ENCODE measurements around the gene KIF26A.
"Not testable (repeated sequence)": the region's sequence is repeated elsewhere in the genome, so short reads cannot be mapped to it uniquely, and the experiment has no call there.

Gene KIF26A

DNA sequence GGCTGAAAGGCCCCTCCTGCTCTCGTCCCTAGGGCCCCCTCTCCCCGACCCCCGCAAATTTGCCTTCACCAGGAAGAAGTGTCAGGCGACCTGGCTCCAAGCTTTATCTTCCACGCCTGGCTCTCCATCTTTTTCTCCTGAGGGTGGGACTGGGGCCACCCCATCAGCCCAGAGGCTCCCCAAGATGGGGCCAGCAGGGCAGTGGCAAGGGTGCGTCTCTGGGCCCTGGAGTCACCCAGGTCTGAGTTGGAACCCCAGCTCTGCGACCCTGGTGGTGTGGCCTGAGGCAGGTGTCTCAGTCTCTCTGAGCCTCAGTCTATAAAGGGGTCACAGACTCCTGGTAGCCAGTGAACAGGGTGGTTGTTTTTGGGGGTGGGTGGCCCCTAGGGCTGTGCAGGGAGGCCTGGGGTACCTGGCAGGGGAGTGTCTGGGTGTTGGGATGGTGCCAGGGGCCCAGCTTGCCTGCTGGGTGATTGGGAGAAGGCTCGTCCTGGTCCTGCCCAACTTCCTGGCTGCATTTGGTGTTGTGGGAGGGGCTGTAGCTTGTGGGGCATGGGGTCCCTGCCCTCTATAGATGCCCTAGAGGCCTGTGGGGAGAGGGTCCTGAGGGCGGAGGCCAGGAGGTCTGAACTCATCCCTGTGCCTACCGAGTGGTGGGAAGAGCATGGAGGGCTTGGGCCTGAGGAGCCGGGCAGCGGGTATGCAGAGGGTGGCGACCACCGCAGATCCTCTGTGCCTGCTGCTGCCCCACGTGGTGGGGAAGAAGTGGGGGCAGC, 7.6 kb downstream of the KIF26A start:
- DNase-seq, result no peak

DNA sequence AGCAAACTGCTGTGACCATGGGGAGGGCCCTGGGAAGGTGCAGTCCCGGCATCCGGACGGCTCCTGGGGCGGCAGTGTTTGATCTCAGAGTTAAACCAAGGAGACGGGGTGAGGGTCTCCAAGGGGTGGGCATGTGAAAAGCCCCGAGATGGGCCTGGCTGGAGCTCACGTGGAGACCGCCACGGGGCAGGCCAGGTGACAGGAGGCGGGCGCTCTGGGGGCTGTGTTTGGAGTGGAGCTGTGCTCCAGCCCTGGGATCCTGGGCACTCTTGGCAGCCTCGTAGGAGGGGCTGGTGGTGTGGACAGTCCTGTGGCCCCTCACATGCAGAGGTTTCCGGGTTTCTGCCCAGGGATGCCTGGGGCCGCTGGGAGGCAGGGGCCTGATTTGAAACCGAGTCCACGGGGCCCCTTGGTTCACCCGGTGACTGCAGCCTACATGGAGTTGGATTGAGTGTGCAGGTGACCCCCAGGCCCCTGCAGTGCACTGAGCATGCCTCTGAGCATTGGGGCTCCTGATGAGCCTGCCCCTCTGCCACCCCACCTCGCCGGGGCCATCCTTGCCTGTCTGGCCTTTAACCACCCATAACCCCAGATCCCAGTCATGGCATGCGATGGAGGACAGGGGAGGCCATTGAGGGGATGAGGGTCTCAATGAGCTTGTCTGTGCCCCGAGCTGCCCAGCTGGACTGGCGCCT, 8.4 kb downstream of the KIF26A start:
- DNase-seq, result no peak

DNA sequence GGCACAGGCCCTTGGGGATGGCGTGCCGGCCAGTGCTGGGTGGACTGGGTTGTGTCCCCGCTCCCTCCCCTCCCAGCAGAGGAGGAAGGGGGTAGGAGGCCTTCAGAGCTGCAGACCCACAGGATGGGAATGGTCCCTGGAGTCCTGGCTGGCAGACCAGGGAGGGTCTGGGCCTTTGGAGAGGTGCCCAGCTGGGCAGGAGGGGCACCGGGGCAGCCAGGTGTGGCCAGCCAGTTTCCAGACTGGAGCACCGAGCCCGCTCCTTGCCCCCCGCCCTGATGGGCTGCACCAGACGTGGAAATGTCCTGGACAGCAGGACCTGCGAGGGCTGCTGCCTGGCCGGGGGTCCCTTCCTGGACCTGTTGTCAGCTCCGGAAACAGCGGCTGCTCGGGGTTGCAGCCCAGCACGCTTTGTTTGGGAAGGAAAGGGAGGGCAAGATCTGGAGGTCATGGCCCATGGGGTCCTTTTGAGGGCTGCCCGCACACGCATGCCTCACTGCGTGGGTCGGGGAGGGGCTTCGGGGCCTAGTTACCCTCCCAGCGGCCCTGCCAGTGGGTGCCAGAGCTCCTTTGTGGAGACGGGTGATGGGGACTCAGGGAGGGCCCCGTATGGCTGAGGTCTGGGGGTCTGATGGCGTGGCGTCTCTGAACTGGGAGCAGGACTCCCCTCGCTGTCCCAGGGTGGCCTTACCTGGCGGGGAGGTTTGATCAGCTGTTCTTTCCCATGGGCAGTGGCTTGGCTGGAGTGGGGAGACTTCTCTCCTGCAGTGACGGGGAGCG, 9.1 kb downstream of the KIF26A start:
- no peak for DNase-seq

DNA sequence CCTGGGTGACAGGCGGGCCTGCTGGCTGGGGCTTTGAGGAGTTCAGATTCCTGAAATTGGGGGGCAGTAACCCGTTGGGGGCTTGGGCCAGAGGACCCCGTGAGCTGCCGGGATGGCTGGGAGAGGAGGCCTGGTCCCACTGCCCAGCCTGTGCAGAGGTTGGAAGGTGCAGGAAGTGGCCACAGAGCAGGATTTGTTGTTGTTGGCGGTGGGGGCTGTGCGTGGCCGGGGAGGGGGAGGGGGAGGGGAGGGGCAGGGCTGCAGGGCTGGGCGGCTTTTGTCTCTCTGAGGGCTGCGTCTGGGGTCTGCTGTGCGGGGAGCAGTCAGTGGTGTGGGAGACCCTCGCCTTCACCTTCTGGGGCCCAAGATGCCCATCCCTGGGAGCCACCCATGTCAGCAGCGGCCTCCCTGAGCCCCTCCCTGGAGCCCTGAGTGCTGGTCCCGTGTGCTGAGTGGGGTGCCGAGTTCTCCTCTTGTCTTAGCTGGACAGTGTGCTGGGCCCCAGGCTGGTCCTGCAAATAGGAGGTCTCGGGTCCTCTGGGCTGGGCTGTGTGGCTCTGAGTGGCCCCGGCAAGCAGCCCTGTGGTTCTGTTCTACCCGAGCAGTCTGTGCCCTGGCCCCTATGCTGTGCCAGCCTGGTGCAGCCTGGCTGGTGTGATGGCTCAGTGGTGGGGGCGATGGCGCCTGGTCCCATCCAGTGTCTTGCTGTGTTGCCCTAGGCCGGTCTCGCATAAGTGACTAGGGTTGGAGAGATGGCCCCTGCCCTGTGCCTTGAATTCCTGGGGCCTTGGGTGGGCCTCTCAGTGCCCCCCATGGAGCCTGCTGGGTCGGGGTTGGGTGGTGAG, 10.3 kb downstream of the KIF26A start:
- DNase-seq, result no peak

DNA sequence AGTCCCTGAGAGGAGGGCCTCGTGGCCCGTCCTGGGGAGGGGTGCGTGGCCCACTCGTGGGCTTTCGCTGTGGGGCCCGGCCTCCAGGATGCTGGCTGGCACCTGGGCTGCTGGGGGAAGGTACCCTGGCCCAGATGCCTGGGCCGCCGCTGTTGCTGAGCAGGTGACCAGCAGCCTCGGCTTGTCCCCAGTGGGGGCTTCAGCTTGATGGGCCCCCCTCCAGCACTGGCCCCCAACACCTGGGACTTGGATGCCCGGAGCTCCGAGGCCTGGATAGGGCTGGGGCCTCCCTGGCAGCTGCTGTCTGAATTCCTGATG, 10.8 kb downstream of the KIF26A start:
- no peak for DNase-seq

DNA sequence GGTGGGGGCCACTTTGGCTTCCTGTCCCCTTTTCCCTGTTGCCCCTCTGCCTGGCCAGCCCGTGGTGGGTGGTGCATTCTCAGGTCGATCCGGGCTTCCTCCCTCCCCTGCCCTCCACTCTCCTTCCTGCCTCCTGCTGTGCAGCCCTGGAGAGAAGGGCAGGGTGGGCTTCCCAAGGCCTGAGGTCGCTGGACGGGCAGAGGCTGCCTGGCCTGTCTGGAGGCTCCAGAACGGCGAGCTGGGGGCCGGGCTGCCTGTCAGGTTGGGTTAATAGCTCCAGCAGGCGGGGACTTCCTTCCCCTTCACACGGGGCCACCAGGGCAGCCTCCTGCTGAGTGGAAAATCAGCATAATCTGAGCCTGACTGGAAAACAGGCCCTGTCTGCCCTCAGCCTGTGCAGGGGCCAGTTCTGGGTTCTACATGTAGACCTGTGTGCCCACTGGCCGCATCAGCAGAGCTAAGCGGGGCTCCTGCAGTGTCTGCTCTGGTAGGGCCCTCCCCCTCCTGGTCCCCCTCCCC, 11.3 kb downstream of the KIF26A start:
- DNase-seq, result peak in 1 of 2 experiments; percentile 27

DNA sequence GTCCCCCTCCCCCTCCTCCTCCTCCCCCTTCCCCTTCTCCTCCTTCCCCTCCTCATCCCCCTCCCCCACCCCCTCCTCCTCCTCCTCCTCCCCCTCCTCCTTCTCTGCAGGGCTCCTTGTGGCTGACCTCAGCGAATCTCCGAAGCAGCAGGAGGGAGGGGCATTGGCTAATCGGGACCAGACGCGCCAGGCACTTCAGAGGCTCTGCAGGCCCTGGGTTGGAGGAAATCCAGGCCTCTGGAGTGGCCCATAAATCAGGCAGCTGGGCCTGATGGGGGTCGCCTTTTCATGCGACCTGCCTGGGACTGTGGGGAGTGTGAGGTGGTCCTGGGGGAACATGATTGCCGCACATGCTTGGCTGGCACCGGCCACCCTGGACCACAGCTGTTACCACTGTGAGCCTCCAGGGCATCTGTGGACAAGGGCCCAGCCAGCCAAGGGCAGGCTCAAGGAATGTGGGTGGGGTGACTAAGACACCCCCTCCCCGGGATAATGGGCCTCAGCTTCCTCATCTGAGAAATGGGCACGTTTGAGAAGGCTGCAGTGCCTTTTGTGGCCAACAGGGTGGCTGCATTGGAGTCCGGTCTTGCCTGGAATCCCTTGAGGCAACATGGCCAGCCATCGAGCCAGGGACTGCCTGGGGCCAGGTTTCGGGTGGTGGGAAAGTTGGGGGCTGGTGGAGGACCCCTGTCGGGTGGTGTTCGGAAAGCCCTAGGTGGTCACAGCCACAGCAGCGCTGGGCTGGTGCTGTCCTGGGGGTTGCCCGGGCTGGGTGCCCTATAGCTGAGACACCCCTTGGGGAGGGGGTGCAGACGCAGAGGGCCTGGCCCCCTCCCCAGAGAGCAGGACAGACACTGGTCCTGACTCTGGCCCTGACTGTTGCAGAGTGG, 12.0 kb downstream of the KIF26A start:
- no peak for DNase-seq

DNA sequence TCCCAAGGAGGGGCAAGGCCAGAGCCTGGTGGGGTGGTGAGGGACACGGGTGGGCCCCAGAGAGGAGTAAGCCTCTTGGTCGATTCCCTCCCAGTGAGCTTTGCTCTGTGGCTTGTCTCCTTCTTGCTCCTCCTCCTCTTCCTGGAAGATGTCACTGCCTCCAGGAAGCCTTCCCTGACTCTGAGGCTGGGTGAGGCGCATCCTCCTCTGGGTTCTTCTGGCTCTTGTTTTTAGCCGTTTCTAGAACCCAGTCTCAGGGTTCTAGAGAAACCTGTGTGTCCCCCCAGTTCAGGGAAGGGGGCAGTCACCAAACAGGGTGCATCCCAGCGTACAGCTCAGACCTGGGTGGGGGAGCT, 12.6 kb downstream of the KIF26A start:
- DNase-seq, result no peak

DNA sequence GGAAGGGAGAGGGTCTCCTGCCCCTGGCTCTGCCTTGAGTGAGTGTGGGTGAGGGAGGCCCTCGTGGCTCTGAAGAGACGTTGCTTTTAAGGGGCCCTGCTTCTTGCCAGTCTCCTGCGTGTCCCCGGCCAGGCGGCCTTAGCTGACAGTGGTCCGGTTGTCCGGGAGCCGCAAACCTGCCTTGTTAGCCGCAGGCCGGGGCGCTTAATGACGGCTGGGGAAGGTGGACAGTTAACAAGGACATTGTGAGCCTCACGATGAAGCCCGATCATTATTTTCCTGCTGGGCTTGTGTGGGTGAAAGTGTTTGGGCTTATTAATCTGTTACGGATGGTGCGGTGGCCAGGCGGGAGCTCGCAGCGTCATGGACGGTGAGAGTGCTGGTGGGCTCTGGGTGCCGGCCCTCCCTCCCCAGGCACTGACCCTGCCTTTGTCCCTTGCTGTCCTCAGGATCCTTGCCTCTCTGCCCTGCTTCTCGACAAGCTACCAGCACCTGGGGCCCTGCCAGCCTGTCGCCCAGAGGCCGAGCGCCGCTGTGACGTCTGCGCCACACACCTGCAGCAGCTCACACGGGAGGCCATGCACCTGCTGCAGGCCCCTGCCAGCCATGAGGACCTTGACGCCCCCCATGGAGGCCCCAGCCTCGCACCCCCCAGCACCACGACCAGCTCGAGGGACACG, 13.3 kb downstream of the KIF26A start:
- no peak for DNase-seq

DNA sequence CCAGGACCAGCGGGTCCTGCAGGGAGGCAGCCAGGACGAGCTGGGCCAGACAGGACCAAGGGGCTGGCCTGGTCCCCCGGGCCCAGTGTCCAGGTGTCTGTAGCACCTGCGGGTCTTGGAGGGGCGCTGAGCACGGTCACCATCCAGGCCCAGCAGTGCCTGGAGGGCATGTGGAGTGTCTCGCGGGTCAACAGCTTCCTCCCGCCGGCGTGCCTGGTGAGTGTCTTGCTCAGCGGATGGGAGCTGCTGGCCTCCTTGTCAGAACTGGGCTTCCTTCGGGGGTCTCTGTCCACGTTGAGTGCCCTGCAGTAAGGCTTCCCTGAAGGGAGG, 13.8 kb downstream of the KIF26A start:
- DNase-seq, result no peak

DNA sequence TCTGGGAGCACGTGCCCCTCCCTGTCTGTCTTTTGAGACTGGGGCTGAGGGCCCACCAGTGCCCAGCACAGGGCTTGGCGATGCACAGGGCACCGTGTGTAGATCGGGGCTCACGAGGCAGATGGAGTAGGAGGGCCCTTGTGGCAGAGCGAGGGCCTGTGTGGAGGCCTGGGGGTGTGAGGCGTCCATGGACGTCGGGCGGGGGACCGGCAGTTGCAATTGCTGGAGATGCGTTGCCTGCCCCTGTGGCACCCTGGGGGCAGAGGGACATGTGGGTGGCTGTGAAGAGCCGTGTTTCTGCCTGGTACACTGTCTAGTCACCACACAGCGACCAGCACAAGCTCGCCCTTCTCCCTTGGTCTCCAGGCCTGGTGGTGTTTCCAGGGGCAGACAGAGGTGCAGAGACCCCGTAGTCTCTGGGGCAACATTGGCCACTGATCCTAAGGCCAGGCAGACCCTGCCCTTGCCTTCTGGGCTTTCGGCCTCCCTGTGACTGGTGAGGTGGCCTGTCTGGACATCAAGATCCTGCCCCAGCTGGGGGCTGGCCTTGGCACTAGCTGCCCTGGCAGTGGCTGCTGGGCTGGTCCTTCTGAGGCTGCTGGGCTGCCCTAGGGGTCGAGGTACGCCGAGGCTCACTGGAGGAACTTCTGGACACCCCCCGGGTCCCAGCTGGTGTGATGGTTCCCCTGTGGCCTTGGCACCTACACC, 14.5 kb downstream of the KIF26A start:
- DNase-seq, result no peak

DNA sequence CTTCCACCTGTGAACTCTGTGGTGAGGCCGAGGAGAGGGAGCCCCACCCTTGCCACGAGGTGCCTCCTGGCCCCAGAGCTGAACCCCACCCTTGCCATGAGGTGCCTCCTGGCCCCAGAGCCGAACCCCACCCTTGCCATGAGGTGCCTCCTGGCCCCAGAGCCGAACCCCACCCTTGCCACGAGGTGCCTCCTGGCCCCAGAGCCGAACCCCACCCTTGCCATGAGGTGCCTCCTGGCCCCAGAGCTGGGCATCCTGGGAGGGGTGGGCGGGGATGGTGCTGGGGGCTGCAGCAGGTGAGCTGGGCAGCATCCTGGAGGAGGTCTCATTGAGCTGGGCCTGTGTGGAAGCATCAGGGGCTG, 15.0 kb downstream of the KIF26A start:
- DNase-seq, result not testable (repeated sequence)

DNA sequence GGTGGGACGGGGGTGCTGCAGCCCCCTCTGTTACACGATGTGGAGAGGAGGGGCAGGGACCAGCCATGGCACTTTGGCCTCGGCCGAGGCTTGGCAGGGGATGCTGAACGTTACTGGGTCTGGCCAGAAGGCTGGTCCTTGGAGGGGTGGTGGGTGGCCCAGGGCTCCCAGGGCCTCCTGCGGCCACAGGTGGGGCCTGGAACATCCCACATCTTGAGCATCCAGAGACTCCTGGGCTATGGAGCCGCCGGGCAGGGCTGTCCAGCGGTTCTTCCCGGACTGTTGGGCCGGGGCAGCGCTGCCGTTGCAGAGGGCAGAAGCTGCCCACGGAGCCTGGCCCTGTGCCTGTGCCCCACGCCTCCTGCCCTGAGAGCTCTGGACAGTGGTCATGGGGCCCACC, 15.9 kb downstream of the KIF26A start:
- DNase-seq, result no peak

DNA sequence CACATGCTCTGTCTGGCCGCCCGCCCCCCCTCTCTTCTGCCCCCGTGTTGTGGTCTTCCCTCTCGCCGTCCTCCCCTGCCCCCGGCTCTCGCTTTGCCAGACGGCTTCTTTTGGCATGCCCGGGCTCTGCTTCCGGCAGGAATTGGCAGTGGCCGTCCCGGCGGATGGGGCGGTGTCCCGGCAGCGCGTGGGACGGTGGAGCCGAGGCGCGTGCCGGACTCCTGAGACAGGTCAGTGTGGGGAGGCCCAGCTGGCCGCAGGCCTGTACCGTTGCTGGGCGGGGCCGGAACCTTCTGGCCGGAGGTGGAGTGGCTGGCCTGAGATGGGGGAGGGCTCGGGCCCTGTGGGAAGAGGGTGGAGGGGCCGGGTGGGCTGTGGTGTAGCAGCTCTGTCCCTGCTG, 17.1 kb downstream of the KIF26A start:
- no peak for DNase-seq

DNA sequence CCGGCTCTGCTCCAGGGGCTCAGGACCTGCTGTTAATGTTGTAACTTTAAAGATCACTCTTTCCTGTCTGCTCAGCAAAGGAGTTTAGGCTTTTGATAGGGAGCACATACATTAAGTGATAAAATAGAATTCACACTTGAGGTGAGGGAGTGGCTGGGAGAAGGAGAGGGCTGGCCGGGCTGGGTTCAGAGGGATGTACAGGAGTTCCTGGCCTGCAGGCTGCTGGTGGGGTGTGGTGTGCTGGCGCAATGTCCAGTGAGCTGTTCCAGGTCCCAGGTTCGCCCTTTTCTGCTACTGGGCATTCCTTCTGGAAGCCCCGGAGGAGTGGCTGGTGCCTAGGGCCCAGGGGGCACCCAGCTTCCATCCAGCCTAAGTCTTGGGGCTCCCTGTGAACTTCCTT, 17.8 kb downstream of the KIF26A start:
- no peak for DNase-seq

DNA sequence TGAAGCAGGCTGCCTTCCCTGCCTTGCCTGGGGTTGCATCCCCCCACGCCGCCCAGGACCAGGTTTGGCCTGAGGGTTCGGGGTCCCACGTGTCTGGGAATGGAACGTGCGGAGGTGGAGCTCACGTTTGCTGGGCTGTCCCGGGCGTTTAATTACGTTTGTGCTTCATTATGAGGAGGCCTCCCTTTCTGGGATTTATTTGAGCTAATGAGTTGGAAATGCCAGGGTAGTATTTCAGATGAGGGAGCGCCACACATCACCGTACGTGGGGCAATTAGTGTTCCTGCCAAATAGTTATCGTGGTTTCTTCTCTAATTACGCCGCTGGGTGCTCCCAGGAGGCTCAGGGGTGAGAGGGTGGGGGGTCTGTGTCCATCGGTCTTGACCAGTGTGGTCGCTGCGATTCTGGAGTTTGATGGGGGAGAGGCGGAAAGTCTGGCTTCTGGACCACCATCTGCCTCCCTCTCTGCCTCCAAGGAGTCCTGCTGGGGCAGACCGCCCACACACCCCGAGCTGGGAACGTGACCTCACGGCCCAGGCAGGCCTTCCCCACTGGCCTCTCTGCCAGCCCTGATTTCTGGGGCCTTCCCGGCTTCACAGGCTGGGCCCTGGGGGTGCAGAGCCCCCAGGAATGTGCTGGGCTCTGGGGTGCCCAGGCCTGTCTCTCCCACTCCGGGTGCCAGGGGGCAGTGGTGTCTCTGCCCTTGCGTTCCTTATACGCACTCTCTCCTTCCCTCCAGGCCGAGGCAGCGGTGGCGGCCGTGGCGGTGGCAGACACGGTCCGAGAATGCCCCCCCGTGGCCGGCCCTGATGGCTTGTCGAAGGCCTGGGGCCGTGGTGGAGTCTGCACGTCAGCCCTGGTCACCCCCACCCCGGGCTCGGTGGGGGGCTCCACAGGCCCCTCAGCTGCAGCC, 18.9 kb downstream of the KIF26A start:
- peak in 1 of 2 experiments; percentile 14 for DNase-seq

DNA sequence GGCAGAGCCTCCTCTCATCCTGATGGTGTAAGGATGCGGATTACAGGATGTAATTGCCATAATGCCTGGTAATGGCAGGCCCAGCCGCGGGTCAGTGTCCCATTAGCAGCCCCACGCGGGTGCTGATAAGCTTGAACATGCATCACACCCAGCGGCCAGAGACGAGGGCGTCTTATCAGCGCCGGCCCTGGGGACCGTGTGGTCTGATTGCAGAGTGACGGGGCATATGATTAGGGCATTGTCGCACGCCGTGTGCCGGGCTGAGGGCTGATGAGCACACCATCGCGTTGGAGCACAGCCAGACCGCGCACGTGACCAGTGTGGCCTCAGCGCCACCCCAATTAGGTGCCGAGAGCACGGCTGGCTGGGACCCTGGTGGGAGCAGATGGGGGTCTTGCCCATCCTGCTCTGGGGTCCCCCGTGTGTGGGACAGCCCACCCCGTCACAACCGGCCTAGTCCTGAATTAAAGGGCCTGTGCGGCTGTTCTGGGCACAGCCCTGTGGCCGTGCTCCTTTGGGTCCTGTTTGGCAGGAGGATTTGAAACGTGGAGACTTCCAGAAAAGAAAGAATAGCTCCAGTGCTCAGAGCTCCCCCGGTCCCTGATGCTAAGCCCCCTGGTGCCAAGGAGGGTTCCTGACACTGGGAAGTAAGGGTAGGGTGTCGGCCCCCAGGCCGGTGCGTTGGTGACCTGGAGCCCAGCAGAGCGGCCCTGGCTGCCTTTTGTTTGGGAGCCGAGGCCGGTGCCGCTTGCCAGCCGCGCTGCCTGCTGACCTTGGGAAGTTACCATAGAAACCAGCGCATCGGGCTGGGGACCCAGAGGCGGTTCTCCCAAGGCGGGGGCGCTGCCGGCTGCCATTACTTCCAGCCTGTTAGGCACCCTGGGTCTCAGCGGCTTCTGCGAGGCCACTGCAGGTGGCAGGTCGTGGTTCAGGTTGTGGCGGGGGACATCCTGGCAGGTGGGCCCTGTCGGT, 20.7 kb downstream of the KIF26A start:
- DNase-seq, result no peak

DNA sequence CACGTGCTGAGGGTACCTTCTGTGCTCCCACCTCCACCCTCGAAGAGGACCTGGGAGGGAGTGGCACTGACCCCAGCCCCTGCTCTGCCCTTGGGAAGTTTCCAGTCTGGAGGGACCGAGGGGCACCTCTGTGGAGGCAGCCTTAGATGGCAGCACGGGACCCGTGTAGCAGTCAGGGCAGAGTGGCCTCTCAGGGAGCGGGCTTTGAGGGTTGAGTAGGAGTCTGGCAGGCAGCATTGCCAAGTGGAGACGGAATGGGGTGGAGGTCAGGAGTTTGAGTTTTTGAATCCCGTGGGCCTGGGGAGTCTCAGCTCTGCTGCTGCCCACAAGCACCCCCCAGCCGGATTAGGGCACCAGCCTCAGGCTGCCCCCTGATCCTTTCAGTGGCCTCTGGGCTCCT, 21.6 kb downstream of the KIF26A start:
- DNase-seq, result no peak
